WI38 (cell line): Measurements from ENCODE around the gene SSTR5.

Experiments
- H3K4me3 ChIP-seq: 2 replicates; pipeline ENCODE4 v1.5.1; 2011; ENCODE audit warnings: low read depth, mild to moderate bottlenecking, control low read depth, low read length
- CTCF ChIP-seq: IDR thresholded peaks from 2 replicates; pipeline ENCODE4 v1.5.1; 2012; ENCODE audit warnings: low read depth, mild to moderate bottlenecking, control low read depth, low read length

SSTR5 gene

GRCh38 chr16:1035066-1035415 lies 37.5 kb upstream of the SSTR5 start:
- no peak overlapping the region for H3K4me3 ChIP-seq
- no peak for TF ChIP-seq CTCF

GRCh38 chr16:1036166-1036565 lies 36.4 kb upstream of the SSTR5 start:
- no peak for TF ChIP-seq CTCF
- no peak overlapping the region for H3K4me3 ChIP-seq

GRCh38 chr16:1036726-1037393 lies 35.7 kb upstream of the SSTR5 start:
- H3K4me3 ChIP-seq: no peak overlapping the region
- no peak for TF ChIP-seq CTCF

DNA sequence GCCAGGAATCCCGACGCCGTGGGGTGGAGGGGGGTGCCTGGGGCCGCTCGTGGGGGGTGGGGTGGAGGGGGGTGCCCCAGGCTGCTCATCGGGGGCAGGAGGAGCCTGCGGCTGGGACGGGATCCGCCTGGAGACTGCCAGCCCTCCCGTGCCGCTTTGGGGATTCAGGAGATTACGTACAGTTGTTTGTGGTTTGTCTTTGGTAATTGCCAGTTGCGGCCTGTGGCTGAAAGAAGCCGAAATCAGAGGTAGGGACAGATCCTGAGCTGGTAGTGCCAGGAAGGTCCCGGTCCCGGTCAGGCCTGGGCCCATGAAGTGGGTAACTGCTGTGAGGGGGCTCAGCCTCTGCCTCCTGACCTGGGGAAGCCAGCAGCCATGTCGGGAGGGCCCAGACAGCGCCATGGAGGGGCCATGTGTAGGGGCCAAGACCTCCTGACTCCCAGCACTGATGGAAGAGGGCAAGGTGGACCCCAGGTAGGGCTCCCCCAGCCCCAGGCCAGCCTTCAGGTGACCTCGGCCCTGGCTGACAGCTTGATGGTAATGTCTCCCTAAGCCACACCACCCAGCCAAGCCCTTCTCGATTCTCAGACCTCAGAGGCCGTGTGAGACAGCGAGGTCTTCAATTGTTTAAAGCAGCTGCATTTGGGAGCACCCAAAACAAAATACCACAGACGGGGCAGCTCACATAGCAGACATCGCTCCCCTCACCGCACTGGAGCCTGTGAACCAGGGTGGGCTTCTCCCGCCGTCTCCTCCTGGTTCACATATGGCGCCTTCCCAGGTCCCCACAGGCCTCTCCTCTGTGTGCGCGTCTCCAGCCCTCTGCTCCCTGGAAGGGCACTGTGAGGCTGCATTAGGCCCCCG lies 34.9 kb upstream of the SSTR5 start:
- no peak overlapping the region for H3K4me3 ChIP-seq
- TF ChIP-seq CTCF: no peak

DNA sequence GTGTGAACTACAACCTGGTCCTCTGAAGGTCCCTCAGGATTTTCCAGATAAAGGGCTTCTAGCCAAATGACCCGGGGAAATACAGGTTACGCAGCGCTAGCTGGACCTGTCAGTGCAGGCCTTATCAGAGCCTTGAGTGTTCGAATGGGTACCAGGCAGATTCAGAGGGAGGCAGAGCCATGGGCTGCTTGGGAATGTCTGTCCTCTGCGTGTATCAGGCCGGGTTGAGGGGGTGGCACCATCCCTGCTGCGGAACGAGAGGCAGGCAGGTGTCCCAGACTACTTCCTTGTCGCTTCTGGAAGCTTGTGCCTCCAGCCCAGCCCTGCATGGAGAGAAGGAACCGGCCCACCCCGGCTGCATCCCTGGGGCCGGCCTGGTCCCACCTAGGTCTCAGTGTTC lies 33.6 kb upstream of the SSTR5 start:
- H3K4me3 ChIP-seq: no peak overlapping the region
- no peak for TF ChIP-seq CTCF

GRCh38 chr16:1039762-1040161 lies 32.8 kb upstream of the SSTR5 start:
- no peak for TF ChIP-seq CTCF

GRCh38 chr16:1040346-1040745 lies 32.2 kb upstream of the SSTR5 start:
- no peak overlapping the region for H3K4me3 ChIP-seq
- no peak for TF ChIP-seq CTCF

More at GRCh38 chr16:1039762-1040161, 32.8 kb upstream of the SSTR5 start:
- no peak overlapping the region for H3K4me3 ChIP-seq
